GM19193 (cell line): ENCODE measurements around the gene CWF19L1.

Experiments used
- POLR2A ChIP-seq: IDR thresholded peaks from 4 replicates; pipeline ENCODE4 v1.6.1; 2011; ENCODE audit not compliant: insufficient read depth, insufficient read length; ENCODE audit errors: extremely low read depth

CWF19L1 gene

GRCh38 chr10:100267239-100268104, at the start of gene CWF19L1:
TSS of gene CWF19L1 (minus strand) at chr10:100267638. CDS start at chr10:100267593, 45 bp downstream.
- no peak for TF ChIP-seq POLR2A

GRCh38 chr10:100315615-100316014, 48.2 kb upstream of the CWF19L1 start:
- TF ChIP-seq POLR2A = no peak

GRCh38 chr10:100311298-100311697, 43.9 kb upstream of the CWF19L1 start:
- no peak for TF ChIP-seq POLR2A

GRCh38 chr10:100307684-100308083, 40.2 kb upstream of the CWF19L1 start:
- TF ChIP-seq POLR2A = no peak

- TF ChIP-seq POLR2A = no peak
Measured at GRCh38 chr10:100306861-100307260, 39.4 kb upstream of the CWF19L1 start.

- TF ChIP-seq POLR2A = no peak
Measured at GRCh38 chr10:100304414-100304813, 37.0 kb upstream of the CWF19L1 start.

GRCh38 chr10:100303724-100304319, 36.4 kb upstream of the CWF19L1 start:
- TF ChIP-seq POLR2A = no peak

- no peak for TF ChIP-seq POLR2A
Measured at GRCh38 chr10:100297242-100297641, 29.8 kb upstream of the CWF19L1 start.

- TF ChIP-seq POLR2A = no peak
Measured at GRCh38 chr10:100293066-100293465, 25.6 kb upstream of the CWF19L1 start.

- TF ChIP-seq POLR2A = no peak
Measured at GRCh38 chr10:100291356-100291755, 23.9 kb upstream of the CWF19L1 start.

GRCh38 chr10:100289641-100290040, 22.2 kb upstream of the CWF19L1 start:
- no peak for TF ChIP-seq POLR2A

GRCh38 chr10:100288196-100288595, 20.8 kb upstream of the CWF19L1 start:
- TF ChIP-seq POLR2A = no peak

- TF ChIP-seq POLR2A = no peak
Measured at GRCh38 chr10:100287756-100288155, 20.3 kb upstream of the CWF19L1 start.

- peak; percentile 96 for TF ChIP-seq POLR2A
Measured at GRCh38 chr10:100286051-100287033, 18.9 kb upstream of the CWF19L1 start, which contains the start of gene BLOC1S2. TSS of gene BLOC1S2 (minus strand) at chr10:100286680. CDS start at chr10:100286659, 21 bp downstream.

- TF ChIP-seq POLR2A = no peak
Measured at GRCh38 chr10:100282907-100283306, 15.5 kb upstream of the CWF19L1 start.

- TF ChIP-seq POLR2A = no peak
Measured at GRCh38 chr10:100265821-100266485, 1.5 kb downstream of the CWF19L1 start.
